GM18505 (cell line): Measurements from ENCODE around the gene PPP1R14D.

Source experiments
- ATAC-seq: cut with Tn5 transposase; IDR thresholded peaks from one replicate; pipeline ENCODE4 v1.9.1; 2021; ENCODE audit not compliant: unreplicated experiment
- POLR2A ChIP-seq: IDR thresholded peaks from 4 replicates; pipeline ENCODE4 v1.6.1; 2011; ENCODE audit warnings: borderline replicate concordance; ENCODE audit not compliant: insufficient read depth, insufficient read length; ENCODE audit errors: extremely low read depth

Gene PPP1R14D

GRCh38 chr15:40796041-40796440 is 32.5 kb downstream of the PPP1R14D start:
- ATAC-seq, result no peak
- no peak for TF ChIP-seq POLR2A

DNA sequence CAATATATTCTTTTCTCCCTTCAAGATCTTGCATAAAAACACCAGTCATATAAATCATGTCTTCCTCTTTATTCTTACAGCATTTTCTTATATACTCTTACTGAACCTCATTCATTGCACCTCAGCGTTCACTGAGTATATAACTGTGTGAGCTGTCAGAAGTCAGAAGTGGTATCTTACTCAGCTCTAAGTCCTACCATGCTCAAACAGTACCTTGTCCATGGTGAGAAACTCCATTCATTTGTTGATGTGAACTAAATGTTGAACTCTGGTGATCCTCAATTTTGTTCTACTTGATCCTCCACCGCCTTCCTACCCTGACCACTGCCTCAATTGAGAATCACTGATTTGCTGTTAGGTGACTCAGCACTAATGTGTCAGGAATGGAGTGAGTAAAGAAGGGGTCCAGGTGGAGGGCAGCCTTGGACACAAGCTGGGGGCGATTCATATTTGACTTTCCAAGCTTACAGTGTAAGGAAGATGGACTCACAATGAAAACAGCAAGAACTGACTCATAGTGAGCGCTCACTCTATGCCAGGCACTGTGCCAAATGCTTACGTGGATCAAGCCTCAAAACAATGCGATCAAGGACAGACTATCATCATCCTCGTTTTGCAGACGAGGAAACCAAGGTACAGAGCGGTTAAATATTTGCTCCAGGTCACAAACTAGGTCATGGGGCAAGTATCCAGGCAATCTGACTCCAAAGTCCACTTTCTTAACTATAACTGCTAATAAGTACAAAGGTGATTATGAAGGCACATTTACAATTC is 35.1 kb downstream of the PPP1R14D start:
- no peak for TF ChIP-seq POLR2A
- no peak for ATAC-seq

- ATAC-seq, result no peak
- no peak for TF ChIP-seq POLR2A
Observed at GRCh38 chr15:40792394-40792793, 36.1 kb downstream of the PPP1R14D start.

DNA sequence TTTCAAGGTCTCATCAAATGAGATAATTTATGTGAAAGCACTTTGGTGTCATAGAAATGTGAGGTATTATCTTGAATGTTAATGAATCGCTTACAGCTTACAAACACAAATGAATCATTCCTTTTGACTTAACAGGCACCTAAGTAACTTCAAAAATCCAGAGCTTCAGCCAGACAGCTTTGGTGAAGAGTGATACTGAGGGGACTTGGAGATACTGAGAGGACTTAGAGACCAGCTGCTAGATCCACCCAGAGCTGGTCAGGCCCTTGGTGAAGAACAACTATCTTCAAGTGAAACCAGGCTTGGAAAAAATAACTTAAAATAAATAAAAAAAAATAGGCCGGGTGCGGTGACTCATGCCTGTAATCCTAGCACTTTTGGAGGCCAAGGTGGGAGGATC is 37.8 kb downstream of the PPP1R14D start:
- no peak for ATAC-seq
- no peak for TF ChIP-seq POLR2A

DNA sequence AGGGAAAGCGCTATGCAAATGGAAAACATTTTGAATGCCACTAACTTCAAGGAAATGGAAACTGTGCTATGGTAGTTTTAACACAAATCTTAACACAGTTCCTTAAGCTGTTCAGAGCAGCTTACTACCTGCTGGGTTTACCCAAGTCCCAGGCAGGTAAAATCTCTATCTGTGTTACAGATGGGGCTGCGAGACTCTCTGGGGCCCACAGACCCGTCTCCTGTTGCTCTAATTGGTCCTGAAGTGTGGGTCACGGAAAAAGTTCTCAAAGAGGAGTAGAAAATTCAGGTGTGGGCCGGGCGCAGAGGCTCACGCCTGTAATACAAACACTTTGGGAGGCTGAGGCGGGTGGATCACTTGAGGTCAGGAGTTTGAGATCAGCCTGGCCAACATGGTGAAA is 38.5 kb downstream of the PPP1R14D start:
- ATAC-seq, result no peak
- TF ChIP-seq POLR2A, result no peak

GRCh38 chr15:40789119-40789518 is 39.4 kb downstream of the PPP1R14D start:
- no peak for ATAC-seq
- TF ChIP-seq POLR2A, result no peak

- no peak for TF ChIP-seq POLR2A
- ATAC-seq, result no peak
Observed at GRCh38 chr15:40787991-40788390, 40.5 kb downstream of the PPP1R14D start.

- TF ChIP-seq POLR2A, result no peak
- ATAC-seq, result no peak
Observed at GRCh38 chr15:40787344-40787841, 41.1 kb downstream of the PPP1R14D start.

- ATAC-seq, result no peak
Observed at GRCh38 chr15:40785814-40786213, 42.7 kb downstream of the PPP1R14D start.

DNA sequence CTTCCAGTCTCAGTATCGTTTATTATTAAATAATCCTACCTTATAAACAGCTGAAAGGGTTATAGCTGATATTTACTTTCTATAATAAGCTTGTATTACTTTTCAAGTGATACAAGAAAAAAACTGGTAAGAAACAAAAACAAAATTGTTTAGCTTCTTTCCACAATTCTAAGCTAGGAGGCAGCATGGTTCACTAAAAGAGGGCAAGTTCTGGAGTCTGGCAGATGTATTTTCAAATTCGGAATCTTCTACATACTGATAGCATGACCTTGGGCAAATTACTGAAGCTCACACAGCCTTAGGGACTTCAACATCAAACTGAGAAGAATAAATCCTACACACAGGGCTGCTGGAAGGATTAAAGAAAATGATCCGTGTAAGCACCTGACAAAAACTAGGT is 43.3 kb downstream of the PPP1R14D start:
- no peak for TF ChIP-seq POLR2A
- ATAC-seq, result no peak

More at GRCh38 chr15:40785814-40786213, 42.7 kb downstream of the PPP1R14D start:
- no peak for TF ChIP-seq POLR2A

DNA sequence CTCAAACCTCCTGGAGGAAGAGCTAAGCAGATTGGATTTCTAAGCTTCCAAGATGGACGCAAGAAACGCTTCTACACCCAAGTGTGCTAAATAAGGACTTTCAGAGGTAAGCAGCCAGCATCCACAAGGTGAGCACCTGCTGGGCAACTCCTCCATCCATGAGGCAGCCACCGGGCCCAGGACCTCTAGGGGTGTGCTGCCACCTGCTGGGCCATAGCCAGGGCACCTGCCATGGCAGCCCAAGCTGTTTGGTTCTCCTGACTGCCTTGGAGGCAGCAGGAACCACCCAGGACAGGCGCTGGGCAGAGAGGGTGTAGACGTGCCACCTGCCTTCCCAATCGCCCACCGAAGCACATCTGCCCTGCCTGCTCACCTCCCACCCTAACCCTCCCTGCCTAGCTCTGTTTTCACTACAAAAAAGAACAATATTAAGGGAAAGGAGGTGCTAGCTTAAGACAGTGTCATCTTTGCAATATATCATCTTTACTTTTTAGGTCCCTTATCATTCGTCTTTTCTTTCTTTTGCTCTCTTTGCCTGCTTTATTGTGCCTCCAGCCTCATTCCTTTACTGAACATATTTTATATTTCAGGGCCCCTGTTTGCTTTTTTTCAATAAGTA is 45.8 kb downstream of the PPP1R14D start:
- no peak for TF ChIP-seq POLR2A
- peak; percentile 75 for ATAC-seq

GRCh38 chr15:40776537-40777141 is 51.9 kb downstream of the PPP1R14D start:
- no peak for TF ChIP-seq POLR2A
- no peak for ATAC-seq

DNA sequence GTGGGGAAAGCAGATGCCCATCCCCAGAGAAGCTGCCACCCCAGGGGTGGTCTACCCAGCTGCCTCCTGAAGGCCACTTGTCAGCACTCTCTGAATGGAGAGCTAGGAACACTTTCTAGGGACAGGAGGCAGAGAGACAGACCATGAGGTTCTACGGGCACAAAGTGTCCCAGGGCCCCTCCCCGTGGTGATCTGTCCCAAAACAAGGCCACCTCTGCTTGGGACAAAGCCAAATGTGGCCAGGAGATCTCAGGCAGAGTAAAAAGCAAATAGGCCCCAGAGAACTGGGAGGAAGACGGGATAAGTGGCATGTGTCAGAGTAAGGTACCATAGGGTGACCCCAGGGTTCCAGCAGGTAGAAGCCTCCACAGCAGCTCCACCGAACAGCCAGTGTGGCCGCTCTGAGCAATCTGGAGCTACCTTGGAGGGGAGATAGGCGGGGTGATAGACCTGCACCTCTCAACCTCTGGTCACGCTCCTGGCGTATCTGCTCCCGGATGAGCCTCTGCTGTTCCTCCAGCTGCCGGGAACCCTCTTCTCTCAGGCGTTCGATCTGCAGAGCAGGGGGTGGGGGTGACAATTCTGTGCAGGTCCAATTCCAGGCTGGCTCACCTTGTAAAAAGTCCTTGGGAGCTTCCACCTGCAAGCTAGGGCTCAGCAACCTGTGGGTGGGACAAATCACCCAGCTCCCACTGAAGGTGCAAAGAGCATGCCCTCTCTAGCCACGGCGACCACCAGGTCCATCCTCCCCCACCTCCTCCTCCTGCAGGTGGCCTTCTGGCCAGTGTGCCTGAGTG is 52.6 kb downstream of the PPP1R14D start:
- TF ChIP-seq POLR2A, result no peak
- no peak for ATAC-seq
